IMR-90 (cell line): ENCODE measurements around the gene GLS. TPM values are rescaled to one million over a fixed set of nuclear protein-coding genes. Genes with fewer than 3 reads are reported as not detected.

Experiments
- ATAC-seq: fragments of 200-7000 bp; cut with Tn5 transposase; 2 replicates; pipeline ENCODE4 v1.9.1; 2020; ENCODE audit warnings: low read depth, mild to moderate bottlenecking, moderate library complexity
- BruUV-seq: library from RNA; stranded (reverse); fragments of 400-500 nt; replicated peaks from 2 replicates; lab custom pipeline; 2021; lab: Mats Ljungman, UMichigan
- CTCF ChIA-PET: fragments of 300-600 bp; formaldehyde crosslinking; extraction: SDS; loops from one replicate; lab custom pipeline; 2021; ENCODE audit warnings: antibody characterized with exemption; lab: Yijun Ruan, JAX
- POLR2A ChIA-PET: fragments of 300-600 bp; sonication (Branson Sonifier 250); formaldehyde crosslinking; loops from one replicate; lab custom pipeline; 2022; ENCODE audit warnings: antibody characterized with exemption; ENCODE audit not compliant: unreplicated experiment; lab: Charles Lee
- DNase-seq: peaks from one replicate; pipeline ENCODE4 v3.0.0; 2013
- H2AFZ ChIP-seq: replicated peaks from 2 replicates; pipeline ENCODE3; 2013; ENCODE audit warnings: low read length, mild to moderate bottlenecking; ENCODE audit not compliant: poor library complexity
- H2AK5ac ChIP-seq: 2 replicates; pipeline ENCODE4 v1.6.1; 2013; ENCODE audit warnings: low read depth, low read length, inconsistent platforms
- H2AK9ac ChIP-seq: replicated peaks from 2 replicates; pipeline ENCODE3; 2013; ENCODE audit warnings: mild to moderate bottlenecking, low read depth, low read length, moderate library complexity; ENCODE audit not compliant: poor library complexity
- H2BK120ac ChIP-seq: 2 replicates; pipeline ENCODE4 v1.6.1; 2013; ENCODE audit warnings: low read depth, low read length, inconsistent platforms
- H2BK15ac ChIP-seq: 3 replicates; pipeline ENCODE4 v1.6.1; 2013; ENCODE audit warnings: low read depth, low read length, inconsistent platforms
- H2BK20ac ChIP-seq: 2 replicates; pipeline ENCODE4 v1.6.1; 2013; ENCODE audit warnings: low read depth, mild to moderate bottlenecking, inconsistent platforms, low read length, moderate library complexity
- H2BK5ac ChIP-seq: 2 replicates; pipeline ENCODE4 v1.6.1; 2013; ENCODE audit warnings: mild to moderate bottlenecking, low read depth, low read length, inconsistent platforms; ENCODE audit not compliant: poor library complexity, severe bottlenecking
- H3K14ac ChIP-seq: replicated peaks from 2 replicates; pipeline ENCODE4 v1.6.1; 2013; ENCODE audit warnings: low read depth, low read length, inconsistent platforms
- H3K18ac ChIP-seq: 2 replicates; pipeline ENCODE4 v1.6.1; 2013; ENCODE audit warnings: low read depth, low read length, control low read depth
- H3K23ac ChIP-seq: 2 replicates; pipeline ENCODE4 v1.6.1; 2013; ENCODE audit warnings: low read depth, low read length, inconsistent platforms
- H3K27ac ChIP-seq: 2 replicates; pipeline ENCODE4 v1.5.1; 2013; ENCODE audit warnings: mild to moderate bottlenecking, control low read depth, low read length; ENCODE audit not compliant: insufficient read depth
- H3K27me3 ChIP-seq: 2 replicates; pipeline ENCODE4 v1.6.1; 2013; ENCODE audit warnings: low read length; ENCODE audit not compliant: control insufficient read depth, insufficient read depth
- H3K36me3 ChIP-seq: 2 replicates; pipeline ENCODE4 v1.6.1; 2013; ENCODE audit warnings: low read length, mixed read lengths; ENCODE audit not compliant: control insufficient read depth, insufficient read depth
- H3K4ac ChIP-seq: 2 replicates; pipeline ENCODE4 v1.6.1; 2013; ENCODE audit warnings: low read depth, low read length, inconsistent platforms
- H3K4me1 ChIP-seq: 2 replicates; pipeline ENCODE4 v1.6.1; 2013; ENCODE audit warnings: low read length, mixed read lengths; ENCODE audit not compliant: control insufficient read depth, insufficient read depth
- H3K4me2 ChIP-seq: 2 replicates; pipeline ENCODE4 v1.6.1; 2013; ENCODE audit warnings: low read depth, mild to moderate bottlenecking, control low read depth, low read length, moderate library complexity
- H3K4me3 ChIP-seq: 2 replicates; pipeline ENCODE4 v1.5.1; 2013; ENCODE audit warnings: low read depth, mild to moderate bottlenecking, control low read depth, low read length, moderate library complexity; ENCODE audit not compliant: insufficient read depth
- H3K56ac ChIP-seq: 2 replicates; pipeline ENCODE4 v1.6.1; 2013; ENCODE audit warnings: low read length, inconsistent platforms; ENCODE audit not compliant: insufficient read depth; ENCODE audit errors: extremely low read depth
- H3K79me1 ChIP-seq, 2 experiments: 2 replicates each; pipeline ENCODE4 v1.6.1; 2013; ENCODE audit warnings: low read length in 2 of 2, inconsistent platforms in 1 of 2, low read depth in 1 of 2
- H3K9ac ChIP-seq: 2 replicates; pipeline ENCODE4 v1.6.1; 2013; ENCODE audit warnings: low read depth, low read length, control low read depth
- H3K9me1 ChIP-seq: 2 replicates; pipeline ENCODE4 v1.6.1; 2013; ENCODE audit warnings: low read length, inconsistent platforms; ENCODE audit not compliant: insufficient read depth
- H3K9me3 ChIP-seq: 2 replicates; pipeline ENCODE4 v1.6.1; 2013; ENCODE audit warnings: low read length; ENCODE audit not compliant: control insufficient read depth, insufficient read depth
- H4K20me1 ChIP-seq: 2 replicates; pipeline ENCODE4 v1.6.1; 2013; ENCODE audit warnings: low read length, inconsistent platforms; ENCODE audit not compliant: insufficient read depth
- H4K5ac ChIP-seq: 2 replicates; pipeline ENCODE4 v1.6.1; 2013; ENCODE audit warnings: mild to moderate bottlenecking, low read depth, low read length, control low read depth
- H4K8ac ChIP-seq, 2 experiments: 2 replicates each; pipeline ENCODE4 v1.6.1; 2013; ENCODE audit warnings: low read depth in 2 of 2, low read length in 2 of 2, control low read depth in 1 of 2, inconsistent platforms in 1 of 2
- H4K91ac ChIP-seq: 2 replicates; pipeline ENCODE4 v1.6.1; 2013; ENCODE audit warnings: low read depth, low read length, inconsistent platforms; ENCODE audit not compliant: insufficient read depth
- BHLHE40 ChIP-seq: fragments of 150-350 bp; IDR thresholded peaks from 2 replicates; pipeline ENCODE4 v1.6.1; 2016; ENCODE audit warnings: mild to moderate bottlenecking, low read depth, low read length
- CEBPB ChIP-seq: IDR thresholded peaks from 2 replicates; pipeline ENCODE4 v1.6.1; 2012; ENCODE audit warnings: low read depth, low read length, improper control_type of control experiment
- CHD1 ChIP-seq: IDR thresholded peaks from 2 replicates; pipeline ENCODE4 v1.6.1; 2012; ENCODE audit warnings: low read depth, low read length, improper control_type of control experiment
- ELK1 ChIP-seq: fragments of 150-350 bp; IDR thresholded peaks from 2 replicates; pipeline ENCODE4 v1.6.1; 2016; ENCODE audit warnings: low read depth, mild to moderate bottlenecking, low read length, moderate library complexity, borderline replicate concordance
- FOS ChIP-seq: fragments of 150-350 bp; IDR thresholded peaks from 2 replicates; pipeline ENCODE4 v1.6.1; 2016; ENCODE audit warnings: low read depth, low read length
- MAFK ChIP-seq: IDR thresholded peaks from 2 replicates; pipeline ENCODE4 v1.6.1; 2012; ENCODE audit warnings: low read depth, low read length, improper control_type of control experiment
- MAZ ChIP-seq: IDR thresholded peaks from 2 replicates; pipeline ENCODE4 v1.6.1; 2012; ENCODE audit warnings: low read depth, mild to moderate bottlenecking, low read length, improper control_type of control experiment, moderate library complexity, borderline replicate concordance
- MXI1 ChIP-seq: IDR thresholded peaks from 2 replicates; pipeline ENCODE4 v1.6.1; 2012; ENCODE audit warnings: low read depth, mild to moderate bottlenecking, low read length, moderate library complexity, borderline replicate concordance
- POLR2A ChIP-seq: IDR thresholded peaks from 2 replicates; pipeline ENCODE4 v1.6.1; 2012; ENCODE audit warnings: mild to moderate bottlenecking, low read depth, low read length
- RAD21 ChIP-seq: IDR thresholded peaks from 2 replicates; pipeline ENCODE4 v1.6.1; 2012; ENCODE audit warnings: low read length, improper control_type of control experiment
- RCOR1 ChIP-seq: IDR thresholded peaks from 2 replicates; pipeline ENCODE4 v1.6.1; 2012; ENCODE audit warnings: mild to moderate bottlenecking, low read length, improper control_type of control experiment; ENCODE audit not compliant: insufficient replicate concordance
- RFX5 ChIP-seq: IDR thresholded peaks from 2 replicates; pipeline ENCODE4 v1.8.0; 2012; ENCODE audit warnings: low read depth, mild to moderate bottlenecking, low read length, moderate library complexity
- SMC3 ChIP-seq: fragments of 150-350 bp; IDR thresholded peaks from 2 replicates; pipeline ENCODE4 v1.6.1; 2016; ENCODE audit warnings: low read depth, mild to moderate bottlenecking, antibody characterized with exemption, low read length, moderate library complexity
- USF2 ChIP-seq: fragments of 150-350 bp; IDR thresholded peaks from 2 replicates; pipeline ENCODE4 v1.6.1; 2017; ENCODE audit warnings: mild to moderate bottlenecking, antibody characterized with exemption, low read length, low read depth
- WGBS, 2 experiments: methylation state at CpG; one replicate each; pipeline versions ENCODE4 v1.1.5 to v1.1.7; 2013; ENCODE audit warnings: missing lambda C conversion rate in 2 of 2; ENCODE audit not compliant: insufficient read length in 1 of 2; ENCODE audit errors: extremely low coverage in 2 of 2; 5-methylcytosine and 5-hydroxymethylcytosine counted together
- dilution Hi-C: fragments of 300-500 bp; cut with HindIII; formaldehyde crosslinking; loops from one replicate; pipeline ENCODE4 v1.14.3; 2018; ENCODE audit warnings: low sequenced_read_pairs; ENCODE audit not compliant: unreplicated experiment
- in situ Hi-C: fragments of 300-500 bp; cut with MboI; formaldehyde crosslinking; loops from 3 replicates; pipeline ENCODE4 v1.14.3; 2019; ENCODE audit warnings: low sequenced_read_pairs, inconsistent platforms, mixed read lengths
- intact Hi-C: fragments of 100-400 bp; cut with micrococcal nuclease; formaldehyde crosslinking; loops from 2 replicates; pipeline ENCODE4 v1.10.0; 2022
- polyA plus RNA-seq, 3 experiments: library from polyadenylated mRNA; depleted of rRNA; stranded (reverse); fragments of >200 nt; gene quantifications; 2 replicates each; pipeline ENCODE4 v1.2.3, GENCODE V29; 2012; ENCODE audit warnings: low replicate concordance in 1 of 3
- total RNA-seq: library from RNA; depleted of rRNA; stranded (reverse); fragments of >200 nt; gene quantifications from 2 replicates; pipeline ENCODE4 v1.2.3, GENCODE V29; 2012
- TF ChIP-seq, protein P1 (sequence below): conservative IDR thresholded peaks from 2 replicates; pipeline ENCODE4 v1.5.1; 2012; ENCODE audit warnings: mild to moderate bottlenecking, low read depth, low read length, improper control_type of control experiment

The GLS gene
- total and polyA plus RNA-seq, 2 of the 4 experiments (the other 2 are of a cell fraction): 87.5 to 130 TPM

DNA sequence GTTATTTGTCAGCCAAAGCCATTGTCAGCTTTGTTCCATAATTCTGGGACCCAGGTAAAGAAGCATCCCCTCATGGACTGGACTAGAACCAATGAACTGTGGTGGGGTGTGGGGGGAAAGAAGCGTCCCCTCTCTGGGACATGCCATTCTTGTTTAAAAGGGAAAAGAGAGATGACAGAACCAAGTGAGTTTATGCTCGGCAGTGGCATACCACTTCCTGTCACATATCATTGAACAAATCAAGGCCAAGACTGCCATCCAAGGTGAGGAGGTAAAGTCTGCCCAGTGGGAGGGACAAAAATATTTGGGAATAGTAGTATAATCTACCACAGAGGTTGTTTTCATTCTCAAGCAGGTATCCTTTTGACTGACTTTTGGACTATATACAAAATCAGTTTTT is 4.7 kb upstream of the GLS start:
- dilution Hi-C loops (no loop called here), intact Hi-C loops (no loop called here), in situ Hi-C loops (no loop called here)
- H3K4ac ChIP-seq: no peak overlapping the region
- H3K18ac ChIP-seq: no peak overlapping the region
- no peak overlapping the region for H3K4me2 ChIP-seq
- H3K79me1 ChIP-seq: peaks cover 4 to 10% of the 10 kb centered on the region in 2 experiments; a peak in 2 of 4 replicates
- no peak overlapping the region for H3K14ac ChIP-seq
- TF ChIP-seq USF2 (no peak), BHLHE40 (no peak), POLR2A (no peak), MAFK (no peak), RAD21 (no peak), CEBPB (no peak), RCOR1 (no peak), MXI1 (no peak), FOS (no peak), CHD1 (no peak), RFX5 (no peak), ELK1 (no peak), SMC3 (no peak), MAZ (no peak)
- TF ChIP-seq, protein P1, sequence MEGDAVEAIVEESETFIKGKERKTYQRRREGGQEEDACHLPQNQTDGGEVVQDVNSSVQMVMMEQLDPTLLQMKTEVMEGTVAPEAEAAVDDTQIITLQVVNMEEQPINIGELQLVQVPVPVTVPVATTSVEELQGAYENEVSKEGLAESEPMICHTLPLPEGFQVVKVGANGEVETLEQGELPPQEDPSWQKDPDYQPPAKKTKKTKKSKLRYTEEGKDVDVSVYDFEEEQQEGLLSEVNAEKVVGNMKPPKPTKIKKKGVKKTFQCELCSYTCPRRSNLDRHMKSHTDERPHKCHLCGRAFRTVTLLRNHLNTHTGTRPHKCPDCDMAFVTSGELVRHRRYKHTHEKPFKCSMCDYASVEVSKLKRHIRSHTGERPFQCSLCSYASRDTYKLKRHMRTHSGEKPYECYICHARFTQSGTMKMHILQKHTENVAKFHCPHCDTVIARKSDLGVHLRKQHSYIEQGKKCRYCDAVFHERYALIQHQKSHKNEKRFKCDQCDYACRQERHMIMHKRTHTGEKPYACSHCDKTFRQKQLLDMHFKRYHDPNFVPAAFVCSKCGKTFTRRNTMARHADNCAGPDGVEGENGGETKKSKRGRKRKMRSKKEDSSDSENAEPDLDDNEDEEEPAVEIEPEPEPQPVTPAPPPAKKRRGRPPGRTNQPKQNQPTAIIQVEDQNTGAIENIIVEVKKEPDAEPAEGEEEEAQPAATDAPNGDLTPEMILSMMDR: no peak
- BruUV-seq: no TSS peak
- ChIA-PET POLR2A (no interaction called here), CTCF (no interaction called here)
- H2BK20ac ChIP-seq: no peak overlapping the region; the same call in 1 of the 2 replicates
- H4K91ac ChIP-seq: no peak overlapping the region
- H3K9me3 ChIP-seq: no peaks in the 10 kb centered on the region
- H3K4me1 ChIP-seq: 0 out of 2 replicates have a peak, but pooled peaks cover 2% of the 10 kb centered on the region
- no peaks in the 10 kb centered on the region for H4K20me1 ChIP-seq
- H3K23ac ChIP-seq: no peak overlapping the region
- H2BK5ac ChIP-seq: no peak overlapping the region
- no peak overlapping the region for H3K56ac ChIP-seq
- DNase-seq: no peak
- H3K36me3 ChIP-seq: no peaks in the 10 kb centered on the region
- H3K27ac ChIP-seq: no peak overlapping the region
- WGBS, 2 experiments: no CpG with 5 or more reads among the region's 2 CpGs
- no peaks in the 10 kb centered on the region for H3K9me1 ChIP-seq
- no peaks in the 10 kb centered on the region for H3K27me3 ChIP-seq
- no peak overlapping the region for H2BK15ac ChIP-seq
- no peak overlapping the region for H2BK120ac ChIP-seq
- H2AFZ ChIP-seq: no peak overlapping the region
- H4K5ac ChIP-seq: no peak overlapping the region
- no peak for ATAC-seq
- H3K4me3 ChIP-seq: no peak overlapping the region
- H3K9ac ChIP-seq: no peak overlapping the region
- H2AK5ac ChIP-seq: no peak overlapping the region
- no peak overlapping the region for H4K8ac ChIP-seq
- no peak overlapping the region for H2AK9ac ChIP-seq
